Measurements from ENCODE around the gene PGD. TPM values are rescaled to one million over a fixed set of nuclear protein-coding genes. Genes with fewer than 3 reads are reported as not detected.

Gene PGD
- total RNA-seq, 1 experiment from 2014 or later: 70.6 TPM

DNA sequence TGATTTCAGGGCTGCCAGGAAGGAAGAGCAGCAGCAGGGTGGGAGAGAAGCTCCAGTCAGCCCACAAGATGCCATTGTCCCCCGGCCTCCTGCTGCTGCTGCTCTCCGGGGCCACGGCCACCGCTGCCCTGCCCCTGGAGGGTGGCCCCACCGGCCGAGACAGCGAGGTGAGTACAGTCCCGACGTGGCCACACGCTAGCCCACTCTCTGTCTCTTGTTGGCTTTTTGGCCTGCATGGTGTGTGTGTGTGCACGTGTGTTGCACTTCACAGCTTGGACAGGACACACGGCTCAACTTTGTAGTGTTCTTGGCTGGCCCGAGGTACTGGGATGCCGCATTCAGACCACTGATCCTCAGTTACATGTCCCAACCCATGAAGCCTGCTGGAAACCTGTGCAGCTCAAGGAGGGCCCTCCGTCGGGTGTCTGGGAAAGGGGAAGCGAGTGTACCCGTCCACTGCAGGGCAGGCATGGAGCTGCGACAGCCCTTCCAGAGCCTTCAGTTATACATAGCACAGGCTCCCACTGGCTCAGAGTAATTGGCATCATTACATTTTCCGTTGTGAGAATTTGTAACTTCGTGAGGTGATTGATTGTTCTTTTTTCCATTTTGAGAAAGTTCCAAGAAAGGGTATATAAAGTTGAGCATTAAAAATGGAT is 51.4 kb downstream of the PGD start:
- no peak for DNase-seq (ENCODE audit: unreplicated experiment)
- ChIA-PET POLR2A (interaction anchor here (0.6 to 2.7 kb wide), 3 partner anchors 20 to 1532 kb away, joined by 3 to 8 read pairs (median 5); partner anchors contain the start of gene CENPS), CTCF (interaction anchor here (0.5 to 1.1 kb wide), 2 partner anchors 22 to 949 kb away, joined by 3 to 6 read pairs; no protein-coding TSS in a partner anchor)
- no peaks in the 10 kb centered on the region for H3K4me1 Mint-ChIP-seq (ENCODE audit: insufficient read depth, unreplicated experiment)
- no peak overlapping the region for H3K27ac Mint-ChIP-seq (ENCODE audit: low read depth, unreplicated experiment)
- H3K36me3 Mint-ChIP-seq (ENCODE audit: insufficient read depth, unreplicated experiment): peaks cover 8% of the 10 kb centered on the region
- no peaks in the 10 kb centered on the region for H3K27me3 Mint-ChIP-seq (ENCODE audit: insufficient read depth, unreplicated experiment)
- H3K4me3 Mint-ChIP-seq (ENCODE audit: unreplicated experiment): no peak overlapping the region
- TF ChIP-seq CTCF (IDR thresholded peaks at IDR 0.05; ENCODE audit: unreplicated experiment): no peak
- BruUV-seq (replicated peaks): no TSS peak
- intact Hi-C loops (cut with micrococcal nuclease): no loop called here
- H3K9me3 Mint-ChIP-seq (ENCODE audit: unreplicated experiment): no peaks in the 10 kb centered on the region

- H3K9me3 Mint-ChIP-seq (ENCODE audit: unreplicated experiment): no peaks in the 10 kb centered on the region
- ChIA-PET CTCF (interaction anchor here (0.5 kb wide), 1 partner anchor 948 kb away, joined by 3 read pairs; no protein-coding TSS in a partner anchor), POLR2A (interaction anchor here (0.6 to 2.7 kb wide), 2 partner anchors 45 to 1531 kb away, joined by 3 to 8 read pairs; no protein-coding TSS in a partner anchor)
- TF ChIP-seq CTCF (IDR thresholded peaks at IDR 0.05; ENCODE audit: unreplicated experiment): no peak
- no peak overlapping the region for H3K4me3 Mint-ChIP-seq (ENCODE audit: unreplicated experiment)
- H3K27me3 Mint-ChIP-seq (ENCODE audit: insufficient read depth, unreplicated experiment): no peaks in the 10 kb centered on the region
- no peaks in the 10 kb centered on the region for H3K4me1 Mint-ChIP-seq (ENCODE audit: insufficient read depth, unreplicated experiment)
- no peak for DNase-seq (ENCODE audit: unreplicated experiment)
- H3K27ac Mint-ChIP-seq (ENCODE audit: low read depth, unreplicated experiment): no peak overlapping the region
- intact Hi-C loops (cut with micrococcal nuclease): no loop called here
- peaks cover 4% of the 10 kb centered on the region for H3K36me3 Mint-ChIP-seq (ENCODE audit: insufficient read depth, unreplicated experiment)
- no TSS peak for BruUV-seq (replicated peaks)
These were observed 52.0 kb downstream of the PGD start for GRCh38 chr1:10450836-10451235.

- Mint-ChIP-seq H3K4me1 (ENCODE audit: insufficient read depth, unreplicated experiment) (no peaks in the 10 kb centered on the region), H3K27me3 (ENCODE audit: insufficient read depth, unreplicated experiment) (no peaks in the 10 kb centered on the region), H3K36me3 (ENCODE audit: insufficient read depth, unreplicated experiment) (peaks cover 5% of the 10 kb centered on the region), H3K27ac (ENCODE audit: low read depth, unreplicated experiment) (no peak overlapping the region), H3K4me3 (ENCODE audit: unreplicated experiment) (no peak overlapping the region), H3K9me3 (ENCODE audit: unreplicated experiment) (no peaks in the 10 kb centered on the region)
- ChIA-PET CTCF (no interaction called here), POLR2A (interaction anchor here (2.7 kb wide), 1 partner anchor 44 kb away, joined by 8 read pairs; no protein-coding TSS in a partner anchor)
- TF ChIP-seq CTCF (IDR thresholded peaks at IDR 0.05; ENCODE audit: unreplicated experiment): no peak
- intact Hi-C loops (cut with micrococcal nuclease): no loop called here
- no TSS peak for BruUV-seq (replicated peaks)
- no peak for DNase-seq (ENCODE audit: unreplicated experiment)
These were observed 52.4 kb downstream of the PGD start for GRCh38 chr1:10451287-10451686.

DNA sequence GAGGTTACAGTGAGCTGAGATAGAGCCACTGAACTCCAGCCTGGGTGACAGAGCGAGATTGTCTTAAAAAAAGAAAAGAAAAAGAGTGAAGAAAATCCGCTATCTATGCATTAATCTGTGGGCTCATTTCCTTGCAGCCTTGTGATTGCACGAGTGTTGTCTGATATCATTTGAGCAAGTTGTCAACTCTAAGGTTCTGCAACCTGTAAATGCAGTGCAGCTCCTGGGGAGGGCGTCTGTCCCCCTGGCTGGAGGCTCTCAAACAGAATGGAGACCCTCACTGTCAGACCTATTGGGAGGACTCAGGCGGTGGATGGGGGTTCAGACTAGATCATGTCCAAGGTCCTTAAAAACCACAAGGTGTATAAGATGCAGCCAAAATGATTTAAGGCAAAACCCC is 57.2 kb downstream of the PGD start:
- ChIA-PET POLR2A (interaction anchor here (0.6 to 4.0 kb wide), 16 partner anchors 9 to 1197 kb away, joined by 3 to 24 read pairs (median 4); partner anchors contain the start of genes CENPS, DFFA and PEX14), CTCF (interaction anchor here (0.6 to 3.3 kb wide), 6 partner anchors 19 to 246 kb away, joined by 3 to 22 read pairs (median 5); partner anchors contain the start of genes CENPS and KIF1B)
- Mint-ChIP-seq H3K36me3 (ENCODE audit: insufficient read depth, unreplicated experiment) (peaks cover 13% of the 10 kb centered on the region), H3K4me3 (ENCODE audit: unreplicated experiment) (no peak overlapping the region), H3K27ac (ENCODE audit: low read depth, unreplicated experiment) (no peak overlapping the region), H3K9me3 (ENCODE audit: unreplicated experiment) (no peaks in the 10 kb centered on the region), H3K4me1 (ENCODE audit: insufficient read depth, unreplicated experiment) (peaks cover 12% of the 10 kb centered on the region), H3K27me3 (ENCODE audit: insufficient read depth, unreplicated experiment) (no peaks in the 10 kb centered on the region)
- intact Hi-C loops (cut with micrococcal nuclease): no loop called here
- no peak for TF ChIP-seq CTCF (IDR thresholded peaks at IDR 0.05; ENCODE audit: unreplicated experiment)
- DNase-seq (ENCODE audit: unreplicated experiment): no peak
- BruUV-seq (replicated peaks): no TSS peak

Measured in MCF 10A (cell line).